ENCODE data around the gene RPSA.

- no peak for TF ChIP-seq EZH2 (IDR thresholded peaks at IDR 0.05; ENCODE audit: borderline replicate concordance, low read depth, low read length, poor library complexity, severe bottlenecking)
- TF ChIP-seq, protein P1, sequence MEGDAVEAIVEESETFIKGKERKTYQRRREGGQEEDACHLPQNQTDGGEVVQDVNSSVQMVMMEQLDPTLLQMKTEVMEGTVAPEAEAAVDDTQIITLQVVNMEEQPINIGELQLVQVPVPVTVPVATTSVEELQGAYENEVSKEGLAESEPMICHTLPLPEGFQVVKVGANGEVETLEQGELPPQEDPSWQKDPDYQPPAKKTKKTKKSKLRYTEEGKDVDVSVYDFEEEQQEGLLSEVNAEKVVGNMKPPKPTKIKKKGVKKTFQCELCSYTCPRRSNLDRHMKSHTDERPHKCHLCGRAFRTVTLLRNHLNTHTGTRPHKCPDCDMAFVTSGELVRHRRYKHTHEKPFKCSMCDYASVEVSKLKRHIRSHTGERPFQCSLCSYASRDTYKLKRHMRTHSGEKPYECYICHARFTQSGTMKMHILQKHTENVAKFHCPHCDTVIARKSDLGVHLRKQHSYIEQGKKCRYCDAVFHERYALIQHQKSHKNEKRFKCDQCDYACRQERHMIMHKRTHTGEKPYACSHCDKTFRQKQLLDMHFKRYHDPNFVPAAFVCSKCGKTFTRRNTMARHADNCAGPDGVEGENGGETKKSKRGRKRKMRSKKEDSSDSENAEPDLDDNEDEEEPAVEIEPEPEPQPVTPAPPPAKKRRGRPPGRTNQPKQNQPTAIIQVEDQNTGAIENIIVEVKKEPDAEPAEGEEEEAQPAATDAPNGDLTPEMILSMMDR (conservative IDR thresholded peaks at IDR 0.05; ENCODE audit: low read depth, low read length): no peak
These were observed 13.3 kb downstream of the RPSA start for GRCh38 chr3:39419742-39420315.

Data from A673 (cell line).